HG02938 (cell line): Measurements from ENCODE around the gene TRIM36.
A peak's percentile ranks its signal among the peaks of the same experiment; 100 is the strongest.

Experiments
- ATAC-seq: cut with Tn5 transposase; IDR thresholded peaks from one replicate; pipeline ENCODE4 v1.9.1; 2021; ENCODE audit warnings: mild to moderate bottlenecking, moderate library complexity; ENCODE audit not compliant: unreplicated experiment

TRIM36 gene

DNA sequence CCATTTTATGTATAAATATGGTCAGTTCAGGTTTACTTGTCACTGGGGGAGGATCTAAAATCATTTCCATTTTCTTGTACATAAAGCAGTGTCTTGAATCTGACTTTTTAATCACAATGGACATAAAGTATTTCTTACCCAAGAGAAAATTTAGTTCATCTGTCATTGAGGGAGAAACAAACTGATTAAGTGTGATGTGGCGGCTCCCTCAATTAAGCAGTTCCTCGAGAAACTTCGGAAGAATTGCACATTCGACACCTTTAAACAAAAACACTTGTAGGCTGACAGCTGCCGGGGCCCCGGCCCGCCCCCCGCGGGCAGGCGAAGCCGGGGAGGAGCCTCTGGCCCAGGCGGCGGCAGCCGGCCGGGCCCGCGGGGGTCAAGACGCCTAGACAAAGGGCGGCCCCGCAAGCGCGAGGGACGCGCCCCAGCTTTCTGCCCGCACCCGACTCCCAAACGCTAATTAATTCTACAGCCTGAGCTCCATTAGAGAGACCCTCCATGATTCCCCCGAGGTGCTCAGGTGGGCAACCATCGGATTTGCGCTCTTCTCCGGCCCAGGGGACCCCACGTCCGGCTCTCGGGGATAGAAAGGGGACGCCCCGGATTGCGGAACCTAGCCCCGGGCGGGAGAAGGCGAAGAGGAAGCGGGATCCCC is 750 bp downstream of the TRIM36 start:
- peak; percentile 5 for ATAC-seq

DNA sequence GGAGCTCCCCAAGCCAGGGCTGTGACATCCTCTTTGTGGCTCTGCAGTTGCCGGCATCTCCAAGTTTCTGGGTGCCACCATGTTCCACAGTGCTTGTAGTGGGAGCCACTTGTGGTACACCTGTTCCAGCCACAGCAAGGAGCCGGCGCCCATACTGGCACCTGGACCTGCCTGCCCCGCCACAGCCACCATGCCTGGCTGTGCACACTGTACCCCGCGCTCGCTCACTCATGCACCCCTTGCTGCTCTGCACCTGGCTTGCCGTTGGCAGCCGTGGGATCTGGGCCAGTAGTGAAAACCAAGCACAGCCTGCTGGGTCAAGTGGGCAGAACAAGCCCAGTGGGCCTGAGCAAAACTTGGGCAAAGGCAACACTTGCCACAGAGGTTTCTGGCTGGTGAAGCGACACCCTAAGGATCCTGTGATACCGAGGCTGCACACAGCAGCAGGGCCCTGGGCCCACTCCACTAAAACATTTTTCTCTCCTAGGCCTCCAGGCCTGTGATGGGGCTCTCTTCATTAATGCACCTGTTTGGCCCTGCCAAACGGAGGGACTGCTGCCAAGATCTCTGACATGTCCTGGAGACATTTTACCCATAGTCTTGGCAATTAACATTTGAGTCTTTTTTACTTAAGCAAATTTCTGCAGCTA is 2.8 kb downstream of the TRIM36 start:
- no peak for ATAC-seq

- ATAC-seq, result no peak
Measured at GRCh38 chr5:115165790-115166189, 3.9 kb downstream of the TRIM36 start.

GRCh38 chr5:115160975-115161475 is 8.7 kb downstream of the TRIM36 start:
- no peak for ATAC-seq

- ATAC-seq, result no peak
Measured at GRCh38 chr5:115151208-115151805, 18.4 kb downstream of the TRIM36 start.

DNA sequence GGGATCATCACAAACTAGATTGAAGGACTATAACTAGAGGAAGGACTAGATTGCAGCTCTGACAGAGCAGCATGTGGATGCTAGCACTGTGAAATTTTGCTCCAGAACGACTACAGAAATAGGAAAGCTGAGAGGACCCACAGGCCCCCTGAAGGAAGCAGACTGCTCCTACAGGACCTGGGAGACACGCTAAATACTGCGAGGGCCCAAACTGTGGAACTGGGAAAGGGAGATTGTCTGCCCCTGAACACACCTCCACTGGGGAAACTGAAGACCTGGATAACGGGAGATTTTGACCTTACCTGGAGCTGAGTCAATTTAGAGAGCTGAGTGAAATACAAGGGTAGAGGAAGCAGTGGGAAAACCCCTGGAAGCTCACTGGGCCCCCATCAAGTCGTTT is 19.2 kb downstream of the TRIM36 start:
- no peak for ATAC-seq

DNA sequence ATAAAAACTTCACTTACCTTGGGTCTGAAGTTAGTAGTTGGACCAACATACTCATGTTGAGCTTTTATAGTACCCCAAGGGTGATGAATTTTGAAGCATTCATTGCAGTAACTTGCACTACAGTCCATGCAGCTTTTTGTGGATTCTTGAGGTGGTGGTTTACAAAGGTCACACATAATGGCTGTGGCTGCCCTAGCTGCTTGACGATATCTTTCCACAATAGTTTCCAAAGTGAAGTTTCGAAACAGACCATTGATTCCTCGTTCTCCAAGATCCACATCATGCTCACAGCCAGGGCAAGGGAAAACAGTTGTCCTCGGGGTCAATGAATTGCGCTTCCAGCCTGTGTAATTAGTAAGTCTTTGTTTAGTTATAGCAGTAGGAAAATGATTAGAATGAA is 22.7 kb downstream of the TRIM36 start:
- no peak for ATAC-seq

DNA sequence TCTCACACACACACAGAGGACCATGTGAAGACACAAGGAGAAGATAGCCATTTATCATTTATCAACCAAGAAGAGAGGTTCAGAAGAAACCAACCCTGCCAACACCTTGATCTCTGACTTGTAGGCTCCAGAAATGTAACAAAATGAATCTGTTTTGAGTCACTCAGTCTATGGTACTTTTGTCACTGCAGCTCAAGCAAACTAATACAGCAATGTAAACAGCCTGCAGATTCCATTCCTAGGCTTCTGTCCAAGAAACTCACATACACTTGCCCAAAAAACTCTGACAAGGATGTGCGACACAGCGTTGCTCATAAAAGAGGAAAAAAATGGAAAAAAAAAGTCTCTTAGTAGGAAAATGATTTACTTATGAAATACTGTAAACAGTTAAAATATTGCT is 33.4 kb downstream of the TRIM36 start:
- ATAC-seq, result no peak

DNA sequence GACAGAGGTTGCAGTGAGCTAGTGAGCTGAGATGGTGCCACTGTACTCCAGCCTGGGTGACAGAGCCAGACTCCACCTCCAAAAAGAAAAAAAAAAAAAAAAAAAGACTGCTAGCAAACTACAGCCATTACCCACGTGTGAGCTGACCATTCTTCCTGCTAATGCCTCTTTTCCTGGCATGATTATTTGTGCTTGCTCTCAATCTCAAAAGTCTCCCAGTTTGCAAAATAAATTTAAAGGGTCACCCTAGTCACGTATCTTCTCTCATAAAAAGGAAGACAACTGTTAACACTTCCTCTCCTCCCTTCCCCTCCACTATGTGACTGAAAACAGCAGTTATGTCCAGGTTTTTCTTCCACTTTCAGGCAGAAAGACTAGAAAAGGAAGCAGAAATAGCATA is 37.2 kb downstream of the TRIM36 start:
- no peak for ATAC-seq

DNA sequence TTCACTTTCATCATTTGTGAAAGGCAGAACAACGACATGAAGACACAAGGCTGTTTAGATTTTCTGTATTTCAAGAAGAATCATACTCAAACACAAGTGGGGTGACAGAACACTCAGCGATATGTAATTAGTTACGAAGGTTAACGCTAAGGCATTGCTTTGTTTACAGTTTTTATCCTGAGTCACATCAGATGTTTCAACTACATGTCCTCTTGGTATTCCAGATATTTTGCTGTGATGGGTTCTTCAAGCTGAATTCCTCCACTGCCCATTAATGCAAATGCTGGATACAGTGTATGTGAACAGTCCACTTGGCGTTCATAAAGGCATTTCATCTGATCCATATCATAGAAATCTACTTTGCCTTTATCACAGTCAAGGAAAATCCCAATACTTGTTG is 43.4 kb downstream of the TRIM36 start:
- ATAC-seq, result no peak

GRCh38 chr5:115124741-115125140 is 45.0 kb downstream of the TRIM36 start:
- ATAC-seq, result no peak

DNA sequence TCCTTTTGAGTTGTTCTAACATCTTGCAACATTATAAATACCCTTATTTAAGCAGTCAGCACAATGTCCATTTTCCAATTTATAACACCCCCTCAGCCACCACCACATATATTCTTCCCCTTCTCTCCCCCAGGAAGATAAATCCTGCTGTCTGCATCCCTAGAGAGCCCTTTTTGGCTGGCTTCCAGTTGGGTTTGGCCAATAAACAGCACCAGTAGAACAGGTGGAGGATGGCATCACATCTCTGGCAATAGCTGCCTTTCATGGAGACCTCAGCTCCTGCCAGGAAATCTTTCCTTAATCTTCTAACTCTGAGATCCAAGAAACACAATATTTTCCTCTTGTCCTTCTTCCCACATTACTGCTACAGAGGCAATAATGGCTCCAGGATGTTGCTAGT is 53.7 kb downstream of the TRIM36 start:
- ATAC-seq, result no peak

DNA sequence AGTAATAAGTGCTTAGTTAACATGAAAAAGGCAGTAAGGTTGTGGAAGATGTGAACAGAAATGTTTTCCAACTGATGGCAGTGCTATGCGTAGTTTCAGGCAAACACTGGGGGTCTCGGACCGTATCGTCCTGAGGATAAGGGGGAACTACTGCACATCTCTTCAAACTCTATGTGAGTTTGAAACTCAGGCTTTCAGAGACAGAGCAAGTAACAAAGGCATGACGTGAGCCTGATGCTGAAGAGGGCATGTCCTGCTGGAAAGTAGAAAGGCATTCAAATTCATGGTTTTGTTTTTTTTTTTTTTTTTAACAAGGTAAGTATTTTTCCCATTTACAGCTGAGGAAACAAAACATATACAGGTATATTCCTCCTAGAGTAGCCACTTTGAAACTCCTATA is 59.9 kb downstream of the TRIM36 start:
- no peak for ATAC-seq

GRCh38 chr5:115109356-115109755 is 60.4 kb downstream of the TRIM36 start:
- ATAC-seq, result no peak

GRCh38 chr5:115100319-115100955 is 69.3 kb downstream of the TRIM36 start:
- no peak for ATAC-seq

- ATAC-seq, result peak; percentile 92
Measured at GRCh38 chr5:115098041-115098702, 71.5 kb downstream of the TRIM36 start.

DNA sequence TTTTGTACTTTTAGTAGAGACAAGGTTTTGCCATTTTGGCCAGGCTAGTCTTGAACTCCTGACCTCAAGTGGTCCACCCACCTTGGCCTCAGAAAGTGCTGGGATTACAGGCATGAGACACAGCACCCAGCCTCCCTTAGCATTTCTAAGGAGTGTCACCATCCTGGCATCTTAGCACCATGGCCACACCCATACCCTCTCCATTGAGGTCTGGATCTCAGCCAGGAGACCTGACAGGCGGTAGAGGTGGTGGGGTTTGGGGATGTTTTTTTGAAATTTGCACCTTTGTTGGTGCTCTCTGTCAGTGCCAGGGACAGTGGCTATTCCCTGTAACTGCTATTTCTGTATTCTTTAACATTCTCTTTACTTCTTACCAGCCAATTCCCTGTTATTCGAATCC is 72.5 kb downstream of the TRIM36 start:
- no peak for ATAC-seq

DNA sequence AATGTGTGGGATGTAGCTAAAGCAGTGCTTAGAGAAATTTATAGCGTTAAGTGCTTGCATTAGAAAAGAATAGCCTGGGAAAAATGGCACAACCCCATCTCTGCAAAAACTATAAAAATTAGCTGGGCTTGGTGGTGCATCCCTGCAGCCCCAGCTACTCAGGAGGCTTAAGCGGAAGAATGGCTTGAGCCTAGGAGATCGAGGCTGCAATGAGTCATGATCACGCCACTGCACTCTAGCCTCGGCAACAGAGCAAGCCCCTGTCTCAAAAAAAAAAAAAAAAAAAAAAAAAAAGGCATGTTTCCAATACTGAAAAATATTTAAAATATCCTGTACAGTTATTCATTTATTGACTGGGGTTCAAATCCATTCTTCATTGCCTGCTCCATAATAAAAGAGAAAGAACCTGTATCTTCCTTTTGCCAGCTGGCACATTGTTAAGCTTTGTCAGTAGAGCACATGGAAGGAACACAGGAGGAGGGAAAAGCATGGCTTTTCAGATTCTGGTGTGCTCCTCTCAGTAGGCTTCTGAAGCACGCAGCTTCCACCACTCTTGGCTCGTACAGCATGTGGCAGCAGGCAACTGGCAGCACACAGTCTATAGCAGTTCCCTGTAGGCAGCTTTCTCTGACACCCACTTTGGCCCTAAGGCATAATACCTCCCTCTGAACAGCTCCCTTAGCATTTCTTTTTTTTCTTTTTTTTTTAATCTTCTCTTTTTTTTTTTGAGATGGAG is 73.5 kb downstream of the TRIM36 start:
- no peak for ATAC-seq

- ATAC-seq, result no peak
Measured at GRCh38 chr5:115087951-115088350, 81.8 kb downstream of the TRIM36 start.

GRCh38 chr5:115086473-115086872 is 83.2 kb downstream of the TRIM36 start:
- no peak for ATAC-seq
